Sigmoid colon (tissue), 7 donors: Measurements from ENCODE around the gene IL12A. TPM values are rescaled to one million over a fixed set of nuclear protein-coding genes. Genes with fewer than 3 reads are reported as not detected.

Source experiments
- DNase-seq: peaks from one replicate; pipeline ENCODE4 v3.0.0-alpha.2; 2019
- H3K27ac ChIP-seq, 4 donors: fragments of 200-600 bp; sonication (generic); one replicate each; pipeline ENCODE4 v1.5.1; 2016 to 2019; ENCODE audit warnings: mild to moderate bottlenecking in 1 of 4
- H3K27me3 ChIP-seq, 3 donors: fragments of 200-600 bp; sonication (generic); one replicate each; pipeline ENCODE4 v1.5.1; 2019; ENCODE audit warnings: mild to moderate bottlenecking in 1 of 3
- H3K36me3 ChIP-seq, 4 donors: fragments of 200-600 bp; sonication (generic); one replicate each; pipeline ENCODE4 v1.5.1; 2016 to 2019
- H3K4me1 ChIP-seq, 4 donors: fragments of 200-600 bp; sonication (generic); one replicate each; pipeline ENCODE4 v1.5.1; 2017 to 2019
- H3K4me3 ChIP-seq, 4 donors: fragments of 200-600 bp; sonication (generic); one replicate each; pipeline ENCODE4 v1.5.1; 2017 to 2019; ENCODE audit warnings: mild to moderate bottlenecking in 2 of 4, moderate library complexity in 1 of 4
- H3K9me3 ChIP-seq, 4 donors: fragments of 200-600 bp in 3 of 4; sonication (generic) in 3 of 4; one replicate each; pipeline versions ENCODE4 v1.5.1 to v1.6.1; 2013 to 2019
- EP300 ChIP-seq, 4 donors: sonication (generic); formaldehyde crosslinking; IDR thresholded peaks; one replicate each; pipeline ENCODE4 v1.6.1; 2017; ENCODE audit warnings: antibody characterized with exemption in 4 of 4
- POLR2A ChIP-seq, 2 donors: fragments of 450-650 bp; IDR thresholded peaks; one replicate each; pipeline ENCODE4 v1.6.1; 2016; ENCODE audit warnings: antibody characterized with exemption in 2 of 2, mild to moderate bottlenecking in 2 of 2, moderate library complexity in 2 of 2
- POLR2AphosphoS5 ChIP-seq, 4 donors: sonication (generic); formaldehyde crosslinking; IDR thresholded peaks; one replicate each; pipeline ENCODE4 v1.6.1; 2017; ENCODE audit warnings: antibody characterized with exemption in 4 of 4
- WGBS, 2 donors: extraction: QIAGEN DNeasy Blood & Tissue Kit; methylation state at CpG; one replicate each; pipeline ENCODE4 v1.1.7; 2013; 5-methylcytosine and 5-hydroxymethylcytosine counted together
- intact Hi-C: fragments of 100-400 bp; cut with DNase I; formaldehyde crosslinking; loops from one replicate; pipeline ENCODE4 v1.15.1; 2023
- polyA plus RNA-seq, 3 donors: library from polyadenylated mRNA; stranded (reverse); fragments of 200-250 nt; gene quantifications; one replicate each; pipeline ENCODE4 v1.2.3, GENCODE V29; 2013
- total RNA-seq, 4 donors: library from RNA; depleted of rRNA; stranded (reverse); fragments of >200 nt; gene quantifications; one replicate each; pipeline ENCODE4 v1.1.0, GENCODE V29; 2016
- TF ChIP-seq, protein P1 (sequence below), 4 experiments: fragments of 450-650 bp in 3 of 4; fragments of 200-600 bp in 1 of 4; IDR thresholded peaks; one replicate each; pipeline ENCODE4 v1.5.1; 2016 to 2019; ENCODE audit warnings: antibody characterized with exemption in 4 of 4, mild to moderate bottlenecking in 3 of 4, moderate library complexity in 2 of 4
- donor health status: healthy with polysubstance abuse.
- donor health status: Bipolar disorder and iron deficiency.
- donor health status: healthy.

The IL12A gene
- total and polyA plus RNA-seq, 7 donors: 0.27 to 3.9 (median 1.1) TPM; not detected in 2

DNA sequence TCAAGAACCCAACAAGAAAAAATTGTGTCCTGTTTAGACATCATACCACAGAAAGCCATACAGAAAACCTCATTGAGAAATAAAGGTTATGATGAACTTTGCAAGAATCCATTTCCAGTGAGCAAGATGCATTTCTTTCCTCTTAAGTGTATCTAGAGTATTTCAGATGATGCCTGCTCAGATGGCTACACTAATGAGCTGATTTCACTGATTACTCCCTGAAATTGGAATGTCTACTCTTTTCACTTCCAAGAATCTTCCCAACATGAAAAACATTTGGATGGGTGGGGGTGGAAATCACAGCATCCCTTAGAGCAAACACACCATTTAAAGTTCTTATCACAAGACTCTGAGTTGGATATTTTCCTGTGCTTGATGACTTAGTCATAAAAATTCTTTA is 41.4 kb upstream of the IL12A start:
- TF ChIP-seq, protein P1, sequence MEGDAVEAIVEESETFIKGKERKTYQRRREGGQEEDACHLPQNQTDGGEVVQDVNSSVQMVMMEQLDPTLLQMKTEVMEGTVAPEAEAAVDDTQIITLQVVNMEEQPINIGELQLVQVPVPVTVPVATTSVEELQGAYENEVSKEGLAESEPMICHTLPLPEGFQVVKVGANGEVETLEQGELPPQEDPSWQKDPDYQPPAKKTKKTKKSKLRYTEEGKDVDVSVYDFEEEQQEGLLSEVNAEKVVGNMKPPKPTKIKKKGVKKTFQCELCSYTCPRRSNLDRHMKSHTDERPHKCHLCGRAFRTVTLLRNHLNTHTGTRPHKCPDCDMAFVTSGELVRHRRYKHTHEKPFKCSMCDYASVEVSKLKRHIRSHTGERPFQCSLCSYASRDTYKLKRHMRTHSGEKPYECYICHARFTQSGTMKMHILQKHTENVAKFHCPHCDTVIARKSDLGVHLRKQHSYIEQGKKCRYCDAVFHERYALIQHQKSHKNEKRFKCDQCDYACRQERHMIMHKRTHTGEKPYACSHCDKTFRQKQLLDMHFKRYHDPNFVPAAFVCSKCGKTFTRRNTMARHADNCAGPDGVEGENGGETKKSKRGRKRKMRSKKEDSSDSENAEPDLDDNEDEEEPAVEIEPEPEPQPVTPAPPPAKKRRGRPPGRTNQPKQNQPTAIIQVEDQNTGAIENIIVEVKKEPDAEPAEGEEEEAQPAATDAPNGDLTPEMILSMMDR (IDR thresholded peaks at IDR 0.05): no peak
- TF ChIP-seq POLR2AphosphoS5 (IDR thresholded peaks at IDR 0.05): no peak
- TF ChIP-seq POLR2A (IDR thresholded peaks at IDR 0.05): no peak
- TF ChIP-seq EP300 (IDR thresholded peaks at IDR 0.05): no peak
- no peak overlapping the region for H3K4me3 ChIP-seq
- no peak overlapping the region for H3K27ac ChIP-seq
- H3K4me1 ChIP-seq: no peaks in the 10 kb centered on the region
- no peaks in the 10 kb centered on the region for H3K36me3 ChIP-seq
- intact Hi-C loops: no loop called here
- H3K27me3 ChIP-seq: no peaks in the 10 kb centered on the region
- DNase-seq: no peak
- no peaks in the 10 kb centered on the region for H3K9me3 ChIP-seq

DNA sequence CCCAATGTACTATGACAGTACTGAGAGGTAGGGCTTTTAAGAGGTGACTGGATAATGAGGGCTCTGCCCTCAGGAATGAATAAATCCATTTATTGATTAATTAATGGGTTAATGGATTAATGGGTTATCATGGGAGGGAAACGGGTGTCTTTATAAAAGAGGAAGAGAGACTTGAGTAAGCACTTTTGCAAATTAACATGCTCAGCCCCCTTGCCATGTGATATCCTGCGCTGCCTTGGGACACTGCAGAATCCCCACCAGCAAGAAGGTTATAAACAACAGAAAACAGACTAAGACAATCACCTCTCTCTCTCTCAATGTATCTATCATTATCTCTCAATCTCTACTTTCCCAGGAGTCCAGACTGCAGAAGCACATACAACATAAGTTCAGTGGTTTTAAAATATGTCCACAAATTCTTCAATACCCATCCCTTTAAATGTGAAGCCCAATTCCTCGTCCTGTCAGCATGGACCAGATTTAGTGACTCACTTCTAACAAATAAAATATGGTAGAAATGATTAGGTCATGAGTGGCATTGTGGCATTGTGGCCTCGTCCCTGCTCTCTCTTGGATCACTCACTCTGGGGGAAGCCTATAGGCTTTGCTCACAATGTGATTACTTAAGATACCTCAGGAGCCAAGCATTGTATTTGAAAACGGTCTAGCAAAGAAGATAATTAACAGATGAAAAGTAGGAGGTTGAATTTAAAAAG is 40.0 kb upstream of the IL12A start:
- TF ChIP-seq EP300 (IDR thresholded peaks at IDR 0.05): no peak
- no peak for TF ChIP-seq POLR2A (IDR thresholded peaks at IDR 0.05)
- H3K36me3 ChIP-seq: no peaks in the 10 kb centered on the region
- H3K4me3 ChIP-seq: no peak overlapping the region
- H3K27me3 ChIP-seq: no peaks in the 10 kb centered on the region
- H3K4me1 ChIP-seq: no peaks in the 10 kb centered on the region
- no peak for DNase-seq
- H3K9me3 ChIP-seq: no peaks in the 10 kb centered on the region
- intact Hi-C loops: no loop called here
- 62 to 72% methylated on average over 5 of the region's 5 CpGs for WGBS, 2 donors
- H3K27ac ChIP-seq: no peak overlapping the region

DNA sequence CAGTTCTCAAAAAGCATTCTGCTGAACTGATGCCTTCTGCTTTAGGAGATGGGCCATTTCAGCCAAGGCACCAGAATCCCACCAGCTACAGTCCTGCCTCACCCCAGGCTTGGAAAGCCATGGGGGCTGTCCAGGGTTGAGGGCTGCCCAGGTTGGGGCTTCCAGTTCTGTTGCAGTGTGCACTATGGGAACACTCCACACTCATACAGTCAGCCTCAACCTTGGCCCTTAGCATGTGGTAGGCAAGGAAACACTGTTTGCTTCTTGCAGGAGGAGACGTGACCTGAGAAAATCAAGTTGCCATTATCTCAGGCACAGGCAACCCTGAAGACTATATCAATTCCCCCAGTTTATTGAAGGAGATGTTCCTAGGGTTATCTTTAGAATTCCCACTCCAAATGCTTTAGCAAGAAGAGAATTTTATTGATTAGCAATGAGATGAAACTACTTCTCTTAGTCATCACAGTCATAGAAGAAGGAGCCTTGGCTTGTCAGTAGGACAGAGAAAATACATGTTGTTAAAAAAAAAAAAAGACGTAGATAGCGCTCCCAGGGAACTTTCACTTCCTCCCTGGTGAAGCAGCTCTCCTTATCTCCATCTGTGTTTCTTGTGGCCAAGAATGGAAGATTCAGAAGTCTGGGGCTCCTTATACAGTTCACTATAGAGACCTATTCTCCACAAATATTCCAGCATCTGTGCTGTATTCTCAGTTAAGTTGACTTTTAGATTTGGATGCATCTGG is 38.3 kb upstream of the IL12A start:
- no peak for DNase-seq
- Histone ChIP-seq H3K9me3 (no peaks in the 10 kb centered on the region), H3K4me3 (no peak overlapping the region), H3K36me3 (no peaks in the 10 kb centered on the region), H3K4me1 (no peaks in the 10 kb centered on the region), H3K27me3 (no peaks in the 10 kb centered on the region), H3K27ac (no peak overlapping the region)
- 50 to 66% methylated on average over 3 of the region's 3 CpGs for WGBS, 2 donors
- TF ChIP-seq POLR2AphosphoS5 (IDR thresholded peaks at IDR 0.05) (no peak), POLR2A (IDR thresholded peaks at IDR 0.05) (no peak), EP300 (IDR thresholded peaks at IDR 0.05) (no peak)
- TF ChIP-seq, protein P1 (IDR thresholded peaks at IDR 0.05): no peak
- intact Hi-C loops: no loop called here

DNA sequence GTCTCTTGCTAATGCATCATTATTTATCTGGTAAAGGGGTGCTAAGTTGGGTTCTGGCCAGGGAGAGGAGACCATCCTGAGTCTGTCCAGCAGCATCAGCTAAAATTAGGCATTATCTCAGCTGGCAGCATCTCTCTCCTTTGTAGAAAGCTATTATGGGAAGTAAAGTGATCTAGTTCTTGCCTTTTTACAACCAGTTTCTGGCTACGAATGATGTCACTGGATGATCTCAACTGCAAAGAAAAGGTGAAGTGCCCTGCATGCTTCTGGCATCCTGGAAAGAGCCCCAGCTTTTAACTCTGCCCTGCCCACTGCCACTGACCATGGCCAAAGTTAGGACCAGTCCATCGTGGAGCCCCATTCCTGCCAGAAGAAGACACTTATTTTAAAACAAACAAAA is 37.1 kb upstream of the IL12A start:
- no peaks in the 10 kb centered on the region for H3K4me1 ChIP-seq
- WGBS, 2 donors: 74 to 85% methylated on average over 2 of the region's 2 CpGs
- no peak for TF ChIP-seq POLR2AphosphoS5 (IDR thresholded peaks at IDR 0.05)
- TF ChIP-seq EP300 (IDR thresholded peaks at IDR 0.05): no peak
- TF ChIP-seq, protein P1 (IDR thresholded peaks at IDR 0.05): no peak
- no peak for TF ChIP-seq POLR2A (IDR thresholded peaks at IDR 0.05)
- intact Hi-C loops: no loop called here
- H3K4me3 ChIP-seq: no peak overlapping the region
- H3K27ac ChIP-seq: no peak overlapping the region
- no peak for DNase-seq
- H3K9me3 ChIP-seq: no peaks in the 10 kb centered on the region
- H3K27me3 ChIP-seq: no peaks in the 10 kb centered on the region
- no peaks in the 10 kb centered on the region for H3K36me3 ChIP-seq

GRCh38 chr3:159953325-159954085 is 35.1 kb upstream of the IL12A start:
- no peaks in the 10 kb centered on the region for H3K36me3 ChIP-seq
- TF ChIP-seq POLR2AphosphoS5 (IDR thresholded peaks at IDR 0.05): no peak
- TF ChIP-seq POLR2A (IDR thresholded peaks at IDR 0.05): no peak
- no peak for TF ChIP-seq EP300 (IDR thresholded peaks at IDR 0.05)
- TF ChIP-seq, protein P1 (IDR thresholded peaks at IDR 0.05): no peak
- intact Hi-C loops: no loop called here
- H3K9me3 ChIP-seq: no peaks in the 10 kb centered on the region
- DNase-seq: no peak
- H3K4me3 ChIP-seq: no peak overlapping the region
- H3K27ac ChIP-seq: no peak overlapping the region
- H3K4me1 ChIP-seq: no peaks in the 10 kb centered on the region
- H3K27me3 ChIP-seq: no peaks in the 10 kb centered on the region
- 69 to 82% methylated on average over 2 of the region's 2 CpGs for WGBS, 2 donors
